MG63 (cell line): ENCODE data around the gene LNX2. TPM values are rescaled to one million over a fixed set of nuclear protein-coding genes. Genes with fewer than 3 reads are reported as not detected.

ENCODE experiments used
- DNase-seq: peaks from one replicate; pipeline ENCODE4 v3.0.0-alpha.2; 2020
- H3K27me3 ChIP-seq: fragments of 250-450 bp; sonication (Bioruptor Pico); 2 replicates; pipeline ENCODE4 v1.5.1; 2020; ENCODE audit warnings: mild to moderate bottlenecking, moderate library complexity
- H3K36me3 ChIP-seq: fragments of 250-450 bp; sonication (Bioruptor Pico); 2 replicates; pipeline ENCODE4 v1.5.1; 2020; ENCODE audit warnings: mild to moderate bottlenecking, moderate library complexity
- H3K4me3 ChIP-seq: fragments of 250-450 bp; sonication (Bioruptor Pico); 2 replicates; pipeline ENCODE4 v1.5.1; 2020; ENCODE audit warnings: mild to moderate bottlenecking, moderate library complexity
- H3K9me3 ChIP-seq: fragments of 250-450 bp; sonication (Bioruptor Pico); 2 replicates; pipeline ENCODE4 v1.5.1; 2020; ENCODE audit warnings: mild to moderate bottlenecking, moderate library complexity
- total RNA-seq: library from RNA; depleted of rRNA; stranded (reverse); fragments of >200 nt; shearing (Covaris generic); gene quantifications from 2 replicates; pipeline ENCODE4 v1.2.3, GENCODE V29; 2014; ENCODE audit warnings: low replicate concordance; rRNA removed

The LNX2 gene
- total RNA-seq, result 4.0 and 7.5 TPM in 2 replicates

DNA sequence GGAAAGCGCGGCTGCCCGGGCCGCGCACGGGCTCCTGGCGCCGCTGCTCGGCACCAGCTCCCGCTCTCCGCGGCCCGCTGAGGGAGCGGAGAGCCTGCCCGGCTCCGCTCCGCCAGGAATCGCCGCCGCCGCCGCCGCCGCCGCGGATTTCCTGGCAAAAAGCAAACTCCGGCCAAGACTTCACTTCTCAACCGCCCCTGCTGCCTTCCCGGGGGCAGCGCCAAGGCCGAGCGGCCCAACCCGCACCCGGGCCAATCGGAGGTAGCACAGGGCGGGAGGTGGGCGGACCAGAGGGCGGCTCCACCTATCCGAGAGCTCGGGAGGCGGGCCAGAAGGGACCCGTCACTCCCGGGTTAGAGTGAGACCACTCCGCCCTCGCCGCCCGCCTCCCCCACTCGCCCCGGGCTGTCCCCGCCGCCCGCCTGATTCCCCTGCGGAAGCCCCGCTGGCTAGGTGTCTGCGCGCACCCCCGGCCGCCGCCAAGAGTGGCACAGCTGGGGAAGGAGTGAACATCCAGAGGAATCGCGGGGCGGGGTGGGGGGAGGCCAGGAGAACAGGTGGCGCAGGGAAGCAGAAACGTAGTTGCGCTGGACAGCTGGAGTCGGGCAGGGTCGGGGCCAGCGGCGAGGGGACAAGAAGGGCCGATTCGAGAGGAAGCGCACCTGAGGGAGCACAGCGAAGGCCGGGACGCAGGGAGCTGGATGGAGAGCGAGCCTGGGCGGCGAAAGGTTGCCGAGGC lies at the start of gene LNX2:
LNX2 (minus strand) TSS at position 153 of the 739 bp plus-strand sequence. CDS start 38,826 bp downstream, outside the sequence.
- Histone ChIP-seq H3K9me3 (peaks cover 2% of the 10 kb centered on the region; the same call in 1 of the 2 replicates), H3K27me3 (no peaks in the 10 kb centered on the region), H3K36me3 (peaks cover 31% of the 10 kb centered on the region), H3K4me3 (peak within 1 kb of the TSS; percentile 96)
- DNase-seq, result peak; percentile 98

GRCh38 chr13:27667946-27668345 lies 47.6 kb upstream of the LNX2 start:
- H3K9me3 ChIP-seq, result no peaks in the 10 kb centered on the region
- DNase-seq, result peak; percentile 12
- peaks cover 16% of the 10 kb centered on the region for H3K36me3 ChIP-seq
- no peaks in the 10 kb centered on the region for H3K27me3 ChIP-seq
- no peak overlapping the region for H3K4me3 ChIP-seq

GRCh38 chr13:27666951-27667350 lies 46.6 kb upstream of the LNX2 start:
- H3K9me3 ChIP-seq, result no peaks in the 10 kb centered on the region

GRCh38 chr13:27665761-27666160 lies 45.4 kb upstream of the LNX2 start:
- no peaks in the 10 kb centered on the region for H3K9me3 ChIP-seq
- no peaks in the 10 kb centered on the region for H3K27me3 ChIP-seq
- DNase-seq, result no peak
- H3K4me3 ChIP-seq, result no peak overlapping the region
- H3K36me3 ChIP-seq, result peaks cover 16% of the 10 kb centered on the region

More at GRCh38 chr13:27666951-27667350, 46.6 kb upstream of the LNX2 start:
- Histone ChIP-seq H3K36me3 (peaks cover 16% of the 10 kb centered on the region), H3K4me3 (no peak overlapping the region), H3K27me3 (no peaks in the 10 kb centered on the region)
- no peak for DNase-seq

DNA sequence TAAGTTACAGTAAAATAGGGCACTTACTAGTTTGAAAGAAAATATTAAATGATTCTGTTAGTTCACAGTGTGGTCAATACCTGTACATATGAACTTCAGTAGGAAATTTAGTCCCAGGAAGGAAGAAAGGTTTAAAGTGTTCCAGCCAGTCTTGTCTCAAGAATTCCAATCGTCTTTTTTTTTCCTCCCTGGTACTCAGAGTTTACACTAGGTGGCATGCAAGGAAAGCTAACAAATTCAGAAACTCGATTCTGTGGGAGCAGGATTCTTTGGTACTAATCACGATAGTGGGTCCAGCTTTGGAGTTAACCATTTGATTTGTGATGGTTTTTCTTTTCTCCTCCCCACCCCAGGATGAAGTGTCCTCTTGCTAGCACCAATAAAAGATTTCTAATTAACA lies 45.0 kb upstream of the LNX2 start:
- Histone ChIP-seq H3K9me3 (no peaks in the 10 kb centered on the region), H3K36me3 (peaks cover 16% of the 10 kb centered on the region), H3K4me3 (no peak overlapping the region), H3K27me3 (no peaks in the 10 kb centered on the region)
- DNase-seq, result no peak

DNA sequence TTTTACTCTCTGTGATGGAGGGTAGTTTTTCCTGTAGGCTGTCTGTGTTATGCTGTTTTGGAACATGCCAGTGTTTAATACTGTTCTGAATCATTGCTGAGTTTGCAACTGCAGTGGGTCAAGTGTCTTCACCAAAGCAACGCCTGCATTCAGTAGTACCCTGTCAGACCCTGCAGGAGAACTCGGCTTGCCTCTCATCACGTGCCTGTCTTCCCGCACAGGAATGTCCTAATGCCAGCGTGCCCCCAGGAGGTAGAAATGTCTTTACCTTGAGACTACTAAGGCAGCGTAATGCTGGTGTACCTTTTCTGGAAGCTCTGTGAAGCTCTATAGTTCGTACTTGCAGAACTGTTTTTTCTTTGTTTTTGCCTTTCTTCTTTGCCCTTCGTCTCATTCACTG lies 43.6 kb upstream of the LNX2 start:
- Histone ChIP-seq H3K36me3 (peaks cover 20% of the 10 kb centered on the region), H3K9me3 (no peaks in the 10 kb centered on the region), H3K4me3 (no peak overlapping the region), H3K27me3 (no peaks in the 10 kb centered on the region)
- DNase-seq, result no peak

DNA sequence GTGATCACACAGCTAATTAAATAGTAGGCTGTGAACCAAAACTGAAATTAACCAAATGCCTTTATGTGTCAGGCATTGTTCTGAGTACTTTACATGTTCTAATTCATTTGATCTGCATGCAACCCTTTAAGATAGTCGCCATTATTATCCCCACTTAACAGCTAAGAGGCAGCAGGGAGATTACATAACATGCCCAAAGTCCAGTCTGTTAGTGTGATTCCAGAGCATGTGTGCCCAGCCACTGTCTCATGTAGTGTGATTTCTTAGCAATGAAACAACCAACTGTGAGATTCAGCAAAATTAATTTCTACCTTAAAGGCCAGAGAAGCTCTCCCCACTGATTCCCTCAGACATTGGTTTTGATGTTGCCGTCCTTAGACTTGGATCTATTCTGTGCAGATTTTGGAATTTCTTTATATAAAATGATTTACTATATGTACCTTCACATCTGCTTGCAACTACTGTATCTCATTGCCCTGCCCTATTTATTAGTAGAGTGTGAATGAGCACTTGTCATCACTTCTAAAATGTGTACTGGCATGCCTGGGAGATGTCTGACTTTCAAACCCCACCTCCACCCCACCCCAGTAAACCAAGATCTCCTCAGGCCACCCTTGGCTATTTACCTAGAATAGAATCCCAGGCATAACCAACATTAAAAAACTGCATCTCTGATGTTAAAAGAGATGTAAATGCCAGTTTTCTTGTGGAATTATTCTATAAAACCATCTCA lies 42.6 kb upstream of the LNX2 start:
- Histone ChIP-seq H3K36me3 (peaks cover 20% of the 10 kb centered on the region), H3K4me3 (no peak overlapping the region), H3K9me3 (no peaks in the 10 kb centered on the region), H3K27me3 (no peaks in the 10 kb centered on the region)
- DNase-seq, result no peak

DNA sequence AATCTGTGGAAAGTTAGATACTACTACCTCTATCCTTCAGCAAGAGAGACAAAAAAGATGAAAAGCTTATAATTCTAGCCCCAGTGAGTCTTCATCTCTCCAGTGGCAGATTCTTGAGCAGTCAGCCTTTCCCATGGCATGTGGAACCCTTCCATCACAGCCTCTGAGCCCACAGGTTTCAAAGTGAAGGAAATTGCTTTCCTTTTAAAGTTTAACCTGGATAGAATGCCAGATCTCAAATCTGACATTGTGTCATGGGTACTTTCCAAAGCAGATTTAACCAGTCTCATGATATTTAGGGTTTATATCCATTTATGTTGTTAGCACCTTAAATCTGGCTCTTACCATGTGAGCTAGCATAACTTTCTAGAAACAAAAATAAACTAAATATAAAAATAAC lies 40.7 kb upstream of the LNX2 start:
- DNase-seq, result no peak
- H3K27me3 ChIP-seq, result no peaks in the 10 kb centered on the region
- H3K36me3 ChIP-seq, result peaks cover 12% of the 10 kb centered on the region
- H3K9me3 ChIP-seq, result no peaks in the 10 kb centered on the region
- no peak overlapping the region for H3K4me3 ChIP-seq

DNA sequence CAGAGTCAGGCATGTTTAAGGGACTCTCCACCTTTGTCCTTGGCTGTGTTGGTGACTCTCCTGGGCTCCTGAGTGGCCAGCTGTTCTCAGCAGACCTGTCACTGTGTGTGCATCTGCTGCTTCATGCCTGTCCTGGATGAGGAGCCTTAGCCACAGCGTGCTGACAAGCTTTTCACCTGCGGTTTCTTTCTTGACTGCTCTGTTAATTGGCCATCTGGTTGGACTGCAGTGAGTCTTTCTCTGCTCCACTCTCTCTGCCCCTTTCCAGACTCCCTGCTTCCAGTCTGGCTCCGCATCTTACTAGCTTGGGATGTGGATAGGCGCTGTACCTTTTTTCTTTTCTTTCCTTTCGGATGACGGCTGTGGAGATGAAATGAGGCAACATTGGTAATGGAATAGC lies 40.2 kb upstream of the LNX2 start:
- DNase-seq, result no peak
- H3K27me3 ChIP-seq, result no peaks in the 10 kb centered on the region
- no peak overlapping the region for H3K4me3 ChIP-seq
- H3K9me3 ChIP-seq, result no peaks in the 10 kb centered on the region
- H3K36me3 ChIP-seq, result peaks cover 7% of the 10 kb centered on the region

DNA sequence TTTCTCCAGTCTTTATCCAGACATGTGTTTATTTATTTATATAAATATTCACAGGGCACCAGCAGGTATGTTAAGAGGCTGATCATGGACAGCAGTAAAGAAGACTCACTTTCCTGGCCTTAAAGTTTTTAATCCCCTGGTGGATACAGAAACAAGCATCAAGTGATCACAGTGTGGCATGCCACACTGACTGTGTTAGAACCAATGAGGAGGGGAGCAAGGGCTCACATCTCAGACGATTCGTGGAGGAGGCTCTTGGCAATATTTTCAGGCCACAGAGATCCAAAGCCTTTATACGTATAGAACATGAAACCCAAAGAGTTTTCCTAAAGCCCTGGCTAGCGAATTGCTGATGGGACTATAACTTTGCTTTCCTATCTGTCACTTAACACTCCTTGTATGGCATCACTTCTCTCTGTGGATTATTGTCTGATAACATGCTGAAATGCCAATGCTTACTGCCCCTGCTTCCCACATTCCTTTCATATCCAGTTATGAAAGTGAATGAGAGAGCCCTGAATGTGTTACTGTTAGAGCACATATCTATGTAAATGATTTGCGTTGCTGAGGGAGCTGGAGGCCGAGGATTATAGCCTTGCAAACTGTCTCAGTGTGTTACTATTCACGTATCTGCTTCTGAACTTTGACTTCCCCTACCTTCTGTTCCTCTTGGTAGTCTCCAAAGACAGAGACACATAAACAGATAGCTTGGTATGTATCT lies 39.0 kb upstream of the LNX2 start:
- Histone ChIP-seq H3K36me3 (peaks cover 8% of the 10 kb centered on the region), H3K9me3 (no peaks in the 10 kb centered on the region), H3K4me3 (no peak overlapping the region), H3K27me3 (no peaks in the 10 kb centered on the region)
- DNase-seq, result no peak

GRCh38 chr13:27658546-27658945 lies 38.2 kb upstream of the LNX2 start:
- H3K36me3 ChIP-seq, result peaks cover 8% of the 10 kb centered on the region
- no peak for DNase-seq
- no peaks in the 10 kb centered on the region for H3K27me3 ChIP-seq
- H3K9me3 ChIP-seq, result no peaks in the 10 kb centered on the region
- H3K4me3 ChIP-seq, result no peak overlapping the region

DNA sequence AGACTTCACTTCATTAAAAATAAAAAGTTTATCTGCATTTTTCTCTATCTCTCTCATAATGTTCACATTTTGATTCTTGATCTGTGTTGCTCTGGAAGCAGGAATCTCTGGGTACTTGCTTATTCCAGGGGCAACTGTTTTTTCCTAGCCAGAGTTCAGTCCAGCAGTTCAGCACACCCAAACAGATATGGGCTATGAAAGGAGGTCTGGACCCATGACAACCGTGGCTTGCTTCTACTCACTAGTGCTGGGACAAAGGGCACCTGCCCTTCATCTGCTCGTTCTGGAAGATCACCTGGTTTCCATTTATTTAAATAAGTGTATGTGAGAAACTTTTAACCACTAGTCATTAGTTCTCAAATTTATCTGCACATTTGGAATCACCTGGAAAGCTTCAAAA lies 37.4 kb upstream of the LNX2 start:
- DNase-seq, result no peak
- no peaks in the 10 kb centered on the region for H3K9me3 ChIP-seq
- no peak overlapping the region for H3K4me3 ChIP-seq
- no peaks in the 10 kb centered on the region for H3K27me3 ChIP-seq
- H3K36me3 ChIP-seq, result peaks cover 12% of the 10 kb centered on the region

GRCh38 chr13:27654816-27655215 lies 34.5 kb upstream of the LNX2 start:
- H3K4me3 ChIP-seq, result no peak overlapping the region
- H3K9me3 ChIP-seq, result peaks cover 3% of the 10 kb centered on the region
- H3K27me3 ChIP-seq, result no peaks in the 10 kb centered on the region
- DNase-seq, result no peak
- H3K36me3 ChIP-seq, result peaks cover 31% of the 10 kb centered on the region

- Histone ChIP-seq H3K4me3 (no peak overlapping the region), H3K36me3 (peaks cover 38% of the 10 kb centered on the region), H3K27me3 (no peaks in the 10 kb centered on the region), H3K9me3 (peaks cover 4% of the 10 kb centered on the region)
- no peak for DNase-seq
Observed at GRCh38 chr13:27654059-27654458, 33.7 kb upstream of the LNX2 start.

- H3K36me3 ChIP-seq, result peaks cover 47% of the 10 kb centered on the region
- H3K27me3 ChIP-seq, result no peaks in the 10 kb centered on the region
- DNase-seq, result no peak
- no peak overlapping the region for H3K4me3 ChIP-seq
- peaks cover 4% of the 10 kb centered on the region for H3K9me3 ChIP-seq
Observed at GRCh38 chr13:27650312-27650711, 30.0 kb upstream of the LNX2 start.

GRCh38 chr13:27644302-27644701 lies 24.0 kb upstream of the LNX2 start:
- peak; percentile 67 for DNase-seq
- Histone ChIP-seq H3K27me3 (no peaks in the 10 kb centered on the region), H3K4me3 (no peak overlapping the region), H3K9me3 (no peaks in the 10 kb centered on the region), H3K36me3 (peaks cover 13% of the 10 kb centered on the region)
